ENCODE data around the gene PRPF39.
"Not testable (repeated sequence)": the region's sequence is repeated elsewhere in the genome, so short reads cannot be mapped to it uniquely, and the experiment has no call there.

Gene PRPF39

DNA sequence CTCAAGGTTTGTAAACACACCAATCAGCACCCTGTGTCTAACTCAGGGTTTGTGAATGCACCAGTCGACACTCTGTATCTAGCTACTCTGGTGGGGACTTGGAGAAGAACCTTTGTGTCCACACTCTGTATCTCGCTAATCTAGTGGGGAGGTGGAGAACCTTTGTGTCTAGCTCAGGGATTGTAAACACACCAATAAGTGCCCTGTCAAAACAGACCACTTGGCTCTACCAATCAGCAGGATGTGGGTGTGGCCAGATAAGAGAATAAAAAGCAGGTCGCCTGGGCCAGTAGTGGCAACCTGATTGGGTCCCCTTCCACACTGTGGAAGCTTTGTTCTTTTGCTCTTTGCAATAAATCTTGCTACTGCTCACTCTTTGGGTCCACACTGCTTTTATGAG is 2.8 kb upstream of the PRPF39 start:
- in situ Hi-C loops (cut with MboI; ENCODE audit: low sequenced_read_pairs), result not testable (repeated sequence)

DNA sequence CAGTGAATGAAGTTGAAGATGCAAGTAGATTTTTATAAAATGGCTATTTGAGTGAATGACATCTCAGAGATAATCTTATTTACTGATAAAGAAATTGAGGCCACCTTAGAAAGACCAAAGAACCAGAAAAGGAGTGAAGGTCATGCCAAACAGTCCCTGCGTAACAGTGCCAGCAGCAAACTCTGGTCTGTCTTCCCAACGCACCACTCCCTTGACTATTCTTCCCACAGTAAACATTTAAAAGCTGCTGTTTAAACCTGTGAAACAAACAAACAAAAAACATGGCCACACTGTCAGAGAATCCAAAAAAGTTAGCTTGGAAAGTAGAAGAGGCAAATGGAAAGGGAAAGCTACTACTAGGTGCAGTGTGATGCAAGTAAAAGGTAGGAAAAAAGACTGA is 1.5 kb upstream of the PRPF39 start:
- in situ Hi-C loops (cut with MboI; ENCODE audit: low sequenced_read_pairs), result no loop called here

- in situ Hi-C loops (cut with MboI; ENCODE audit: low sequenced_read_pairs), result no loop called here
Observed at GRCh38 chr14:45083617-45083975, 320 bp upstream of the PRPF39 start.

DNA sequence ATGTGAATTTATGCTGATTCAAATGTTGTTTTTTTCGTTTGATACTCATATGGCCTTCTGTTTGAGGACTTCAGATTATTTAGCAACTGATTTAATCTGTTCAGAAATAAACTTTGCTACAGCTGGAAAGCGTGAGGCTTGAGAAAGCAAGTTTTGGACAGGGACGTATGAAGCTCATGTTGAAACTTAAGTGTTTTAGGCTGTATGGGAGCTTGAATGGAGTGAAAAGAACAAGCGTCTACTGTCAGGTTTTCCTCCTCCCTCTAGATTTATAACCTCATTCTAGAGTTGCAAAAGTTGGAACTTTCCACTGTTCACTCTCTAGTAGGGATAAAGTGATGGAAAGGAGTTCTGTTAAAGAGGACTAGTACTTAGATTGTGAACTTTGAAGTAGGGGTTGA is 1.0 kb downstream of the PRPF39 start:
- in situ Hi-C loops (cut with MboI; ENCODE audit: low sequenced_read_pairs), result no loop called here

DNA sequence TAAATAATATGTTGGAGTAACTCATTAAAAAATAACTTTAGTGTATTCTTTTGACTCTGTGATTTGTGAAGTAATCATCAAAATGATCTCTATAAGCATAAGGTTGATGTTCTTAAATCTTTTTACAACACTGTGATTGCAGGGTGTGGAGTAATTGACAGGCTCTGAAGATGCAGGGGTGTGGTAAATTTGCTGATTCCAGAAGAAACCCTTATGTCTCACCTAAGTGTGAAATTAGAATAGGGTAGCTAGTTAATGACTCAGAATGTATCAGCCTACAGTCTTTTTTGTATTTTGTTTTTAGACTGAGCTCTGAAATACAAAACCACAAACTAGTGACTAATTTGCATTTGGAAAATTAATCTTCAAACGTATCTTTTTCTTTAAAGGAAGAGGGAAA is 5.9 kb downstream of the PRPF39 start:
- in situ Hi-C loops (cut with MboI; ENCODE audit: low sequenced_read_pairs), result no loop called here

- in situ Hi-C loops (cut with MboI; ENCODE audit: low sequenced_read_pairs), result no loop called here
Observed at GRCh38 chr14:45091710-45092109, 7.8 kb downstream of the PRPF39 start.

GRCh38 chr14:45094275-45094674 is 10.4 kb downstream of the PRPF39 start:
- in situ Hi-C loops (cut with MboI; ENCODE audit: low sequenced_read_pairs), result no loop called here

GRCh38 chr14:45095143-45095542 is 11.2 kb downstream of the PRPF39 start:
- in situ Hi-C loops (cut with MboI; ENCODE audit: low sequenced_read_pairs), result no loop called here

- in situ Hi-C loops (cut with MboI; ENCODE audit: low sequenced_read_pairs), result no loop called here
Observed at GRCh38 chr14:45096218-45096617, 12.3 kb downstream of the PRPF39 start.

DNA sequence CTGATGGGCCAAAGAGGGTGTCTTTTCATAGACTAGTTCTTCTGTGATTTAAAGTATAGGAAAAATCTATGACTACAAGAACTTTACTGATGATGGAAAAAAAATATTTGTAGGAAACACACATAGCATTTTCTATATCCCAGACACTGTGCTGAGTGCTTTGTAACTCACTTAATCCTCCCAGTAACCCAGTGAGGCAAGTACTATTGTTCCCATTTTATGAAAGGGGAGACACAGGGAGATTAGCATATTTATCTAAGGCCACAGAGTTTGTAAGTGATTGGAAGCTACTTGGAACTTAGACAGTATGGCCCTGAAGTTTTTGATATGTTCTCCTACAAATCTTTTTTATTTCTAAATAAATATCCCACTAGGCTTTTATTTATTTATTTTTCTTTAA is 19.9 kb downstream of the PRPF39 start:
- in situ Hi-C loops (cut with MboI; ENCODE audit: low sequenced_read_pairs), result no loop called here

GRCh38 chr14:45104561-45104960 is 20.6 kb downstream of the PRPF39 start:
- in situ Hi-C loops (cut with MboI; ENCODE audit: low sequenced_read_pairs), result no loop called here

DNA sequence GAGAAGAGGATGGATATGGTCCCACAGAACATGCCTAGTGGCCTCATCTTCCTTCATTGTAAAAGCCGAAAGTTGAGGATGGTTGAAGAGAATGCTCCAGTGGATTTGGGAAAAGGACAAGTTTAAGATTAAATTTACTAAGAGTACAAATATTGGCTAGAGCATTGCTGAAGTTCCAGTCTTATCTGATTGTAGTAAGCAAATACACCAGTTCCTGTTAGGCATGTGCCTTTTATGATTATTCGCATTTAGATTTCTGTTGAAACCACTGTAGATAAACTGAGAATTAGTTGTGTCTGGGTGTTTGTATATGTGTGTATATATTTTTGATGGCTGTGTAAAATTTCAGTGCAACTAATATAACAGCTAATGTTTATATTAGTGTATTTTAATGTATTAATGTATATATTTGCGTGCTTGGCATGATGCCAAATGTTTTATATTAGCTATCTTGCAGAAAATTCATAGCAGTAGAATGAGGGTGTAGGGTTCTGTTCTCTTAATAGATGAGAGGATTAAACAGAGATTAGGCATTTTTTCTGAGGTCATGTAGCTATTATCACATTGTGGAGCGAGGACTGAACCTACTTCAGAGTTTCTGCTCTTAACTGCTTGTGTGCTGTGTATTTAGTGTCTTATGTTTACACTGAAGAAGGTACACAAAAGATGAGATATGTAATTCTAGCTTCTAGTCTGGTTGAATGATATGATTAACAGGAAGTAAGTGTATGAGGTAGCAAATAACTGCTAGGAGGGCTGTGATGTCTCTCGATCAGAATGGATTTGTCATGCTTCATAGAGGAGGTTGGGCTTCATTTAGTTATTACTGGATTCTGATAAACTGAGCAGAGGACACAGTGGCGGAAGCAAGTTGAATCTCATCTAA is 29.2 kb downstream of the PRPF39 start:
- in situ Hi-C loops (cut with MboI; ENCODE audit: low sequenced_read_pairs), result no loop called here

- in situ Hi-C loops (cut with MboI; ENCODE audit: low sequenced_read_pairs), result no loop called here
Observed at GRCh38 chr14:45114327-45114726, 30.4 kb downstream of the PRPF39 start.

GRCh38 chr14:45118594-45118993 is 34.7 kb downstream of the PRPF39 start:
- in situ Hi-C loops (cut with MboI; ENCODE audit: low sequenced_read_pairs), result no loop called here

- in situ Hi-C loops (cut with MboI; ENCODE audit: low sequenced_read_pairs), result no loop called here
Observed at GRCh38 chr14:45120096-45120495, 36.2 kb downstream of the PRPF39 start.

DNA sequence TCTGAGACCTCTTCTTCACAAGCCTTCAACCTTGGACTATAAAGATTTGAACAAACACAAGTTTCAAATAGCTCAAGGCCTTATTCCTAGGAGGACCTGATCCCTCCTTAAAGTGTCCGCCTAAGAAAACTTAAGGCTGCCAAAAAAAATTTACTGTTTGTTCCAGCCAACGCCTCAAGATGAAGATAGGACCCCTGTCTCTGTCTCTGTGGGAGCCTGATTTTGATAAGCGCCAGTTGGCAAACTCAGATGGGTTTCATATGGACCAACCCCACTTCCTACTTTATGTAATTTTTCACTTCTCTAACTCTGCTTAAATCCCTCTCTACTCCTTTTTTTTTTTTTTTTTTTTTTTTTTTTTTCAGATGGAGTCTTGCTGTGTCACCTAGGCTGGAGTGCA is 39.4 kb downstream of the PRPF39 start:
- in situ Hi-C loops (cut with MboI; ENCODE audit: low sequenced_read_pairs), result no loop called here

DNA sequence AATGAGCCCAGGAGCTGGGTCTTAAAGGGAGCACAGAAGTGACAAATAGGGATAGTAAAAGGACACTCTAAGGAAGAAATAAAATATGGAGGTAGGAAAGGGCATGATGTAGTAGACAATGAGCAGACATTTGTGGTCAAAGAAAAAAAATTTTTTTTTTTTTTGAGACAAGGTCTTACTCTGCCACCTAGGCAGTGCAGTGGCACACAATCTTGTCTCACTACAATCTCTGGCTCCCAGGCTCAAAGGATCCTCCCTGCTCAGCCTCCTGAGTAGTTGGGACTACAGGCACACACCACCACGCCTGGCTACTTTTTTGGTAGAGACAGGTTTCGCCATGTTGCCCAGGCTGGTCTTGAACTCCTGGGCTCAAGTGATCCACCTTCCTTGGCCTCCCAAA is 41.8 kb downstream of the PRPF39 start:
- in situ Hi-C loops (cut with MboI; ENCODE audit: low sequenced_read_pairs), result no loop called here

GRCh38 chr14:45128963-45129629 is 45.2 kb downstream of the PRPF39 start:
- in situ Hi-C loops (cut with MboI; ENCODE audit: low sequenced_read_pairs), result no loop called here

- in situ Hi-C loops (cut with MboI; ENCODE audit: low sequenced_read_pairs), result no loop called here
Observed at GRCh38 chr14:45133683-45134050, 49.8 kb downstream of the PRPF39 start.

DNA sequence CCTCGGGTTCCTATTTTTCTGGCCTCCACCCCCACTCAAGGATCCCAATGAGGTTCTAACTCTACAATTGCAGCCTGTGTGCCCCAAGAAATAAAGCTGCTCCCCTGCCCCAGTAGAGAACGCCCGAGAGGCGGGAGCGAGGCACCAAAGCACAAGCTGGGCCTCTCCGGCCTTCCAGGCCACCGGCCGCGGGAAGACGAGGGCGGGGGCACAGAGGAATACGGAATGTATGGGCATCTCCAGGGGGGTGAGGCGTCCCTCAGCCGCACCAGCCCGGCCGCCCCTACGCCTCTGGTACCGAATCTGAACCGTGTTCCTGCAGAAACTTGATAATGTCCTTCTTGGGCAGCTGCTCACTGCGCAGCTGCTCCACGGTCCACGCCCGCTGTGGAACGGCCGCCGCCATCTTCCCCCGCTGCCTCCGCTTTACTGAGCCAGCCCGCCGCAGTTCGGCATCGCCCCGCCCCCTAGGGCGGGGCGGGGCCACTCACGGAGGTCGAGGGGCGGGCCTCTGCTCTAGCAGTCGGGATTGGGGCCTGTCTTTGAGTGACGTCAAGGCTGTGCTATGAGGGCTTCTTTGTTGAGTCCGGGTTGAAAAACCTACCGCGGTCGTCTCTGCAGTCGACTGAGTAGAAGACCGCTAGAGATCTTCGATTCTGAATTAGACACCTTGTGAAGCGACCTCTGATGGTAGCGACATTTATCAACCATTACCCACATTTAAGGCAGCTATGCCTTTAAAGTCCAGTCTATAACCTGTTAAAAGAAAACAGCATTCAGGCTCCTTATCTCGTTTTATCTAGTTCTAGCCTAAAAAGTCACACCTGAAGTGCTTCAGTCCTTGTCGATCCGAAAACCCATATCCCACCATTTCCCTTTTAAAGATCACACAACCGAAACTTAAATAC is 50.4 kb downstream of the PRPF39 start, which contains the start of gene FKBP3:
FKBP3 (minus strand) TSS at position 431 of the 908 bp plus-strand sequence; CDS start at position 406, 25 bp downstream.
- in situ Hi-C loops (cut with MboI; ENCODE audit: low sequenced_read_pairs), result no loop called here

DNA sequence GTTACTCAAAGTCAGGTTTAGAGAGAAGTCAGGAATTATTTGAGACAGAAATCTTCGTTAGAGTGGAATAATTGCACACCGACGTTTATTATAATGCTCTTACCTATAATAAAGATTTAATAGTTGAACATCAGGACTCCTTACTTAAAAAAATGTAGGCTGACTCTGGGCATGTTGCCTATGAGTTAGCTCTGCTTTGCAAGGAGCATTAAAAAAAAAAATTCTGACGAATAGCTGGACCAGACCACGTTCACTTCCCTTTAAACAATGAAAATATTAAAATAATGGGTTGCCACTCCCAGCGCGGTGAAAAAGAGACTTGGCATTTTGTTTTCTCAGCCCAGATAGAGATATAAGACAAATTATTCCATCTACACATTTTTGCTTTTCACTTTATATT is 51.2 kb downstream of the PRPF39 start:
- in situ Hi-C loops (cut with MboI; ENCODE audit: low sequenced_read_pairs), result no loop called here

Data from hTERT RPE-1 (cell line).